Adrenal gland (tissue), 12 donors: ENCODE results near the gene ADCY2. TPM values are rescaled to one million over a fixed set of nuclear protein-coding genes. Genes with fewer than 3 reads are reported as not detected.

Experiments
- DNase-seq, 7 donors: peaks; one replicate each; pipeline ENCODE4 v3.0.0-alpha.2; 2019 to 2020
- H3K27ac ChIP-seq, 5 donors: fragments of 200-600 bp; sonication (generic) in 4 of 5; 1 replicate in 3 of 5; 2 replicates in 2 of 5; pipeline versions ENCODE4 v1.5.1 to v1.8.0; 2016 to 2020; ENCODE audit warnings: mild to moderate bottlenecking in 1 of 5
- H3K27me3 ChIP-seq: fragments of 200-600 bp; 2 replicates; pipeline ENCODE4 v1.8.0; 2021
- H3K36me3 ChIP-seq, 2 donors: fragments of 200-600 bp; replicated peaks in 1 of 2; 1 replicate in 1 of 2; 2 replicates in 1 of 2; pipeline versions ENCODE4 v1.5.1 to v1.8.0; 2018 to 2022
- H3K4me1 ChIP-seq, 2 donors: fragments of 200-600 bp; replicated peaks in 1 of 2; 1 replicate in 1 of 2; 2 replicates in 1 of 2; pipeline versions ENCODE4 v1.5.1 to v1.8.0; 2018 to 2021
- H3K4me3 ChIP-seq, 4 donors: fragments of 200-600 bp; sonication (generic) in 3 of 4; one replicate each; pipeline ENCODE4 v1.5.1; 2016 to 2018
- H3K9me3 ChIP-seq, 3 donors: fragments of 200-600 bp; sonication (generic) in 1 of 3; replicated peaks in 1 of 3; 1 replicate in 2 of 3; 2 replicates in 1 of 3; pipeline versions ENCODE4 v1.5.1 to v1.8.0; 2016 to 2021
- CTCF ChIP-seq, 6 experiments: fragments of 450-650 bp in 4 of 6; fragments of 200-600 bp in 2 of 6; sonication (generic) in 1 of 6; IDR thresholded peaks; 1 replicate in 5 of 6; 2 replicates in 1 of 6; pipeline versions ENCODE4 v1.5.1 to v1.8.0; 2016 to 2021; ENCODE audit warnings: antibody characterized with exemption in 6 of 6, mild to moderate bottlenecking in 2 of 6, moderate library complexity in 1 of 6
- POLR2A ChIP-seq, 2 donors: fragments of 450-650 bp; IDR thresholded peaks; one replicate each; pipeline ENCODE4 v1.6.1; 2017; ENCODE audit warnings: antibody characterized with exemption in 2 of 2, mild to moderate bottlenecking in 2 of 2, moderate library complexity in 1 of 2
- WGBS, 4 donors: extraction: QIAGEN DNeasy Blood & Tissue Kit in 2 of 4; methylation state at CpG; one replicate each; pipeline versions ENCODE4 v1.1.5 to v1.1.7; 2013 to 2017; 5-methylcytosine and 5-hydroxymethylcytosine counted together
- intact Hi-C, 2 donors: fragments of 100-400 bp; cut with DNase I; formaldehyde crosslinking; loops; one replicate each; pipeline versions ENCODE4 v1.14.1 to v1.15.0; 2022 to 2023
- polyA plus RNA-seq, 3 donors: library from polyadenylated mRNA; stranded (reverse); fragments of 200-250 nt in 2 of 3; fragments of 350-450 nt in 1 of 3; fragmentation: Illumina TruSeq in 1 of 3; extraction: RNeasy Lipid Tissue Mini Kit (QIAGEN cat#74804) in 1 of 3; gene quantifications; one replicate each; pipeline ENCODE4 v1.2.3, GENCODE V29; 2013 to 2014
- total RNA-seq, 9 donors: library from RNA; depleted of rRNA in 4 of 9; stranded (reverse); fragments of >200 nt in 4 of 9; fragments of 120-200 nt in 1 of 9; fragmentation: NEBNext Ultra II Directional in 1 of 9; extraction: Animal tissue kit (Norgen Biotek cat#: 25700) in 1 of 9; gene quantifications; one replicate each; pipeline versions ENCODE4 v1.1.0 to v1.2.4, GENCODE V29; 2013 to 2023
- donor health status: healthy with polysubstance abuse.
- donor health status: Bipolar disorder and iron deficiency.
- donor health status: DM: yes; HTN: yes; CAD: no.
- donor health status: DM: no; HTN: no; CAD: no.
- donor health status: DM: no; HTN: no; CAD: no.
- donor health status: DM: yes; HTN: yes; CAD: no.

The ADCY2 gene
- total and polyA plus RNA-seq, 12 donors, result 0.85 to 6.6 (median 2.3) TPM

GRCh38 chr5:7728076-7728475 lies 332.1 kb downstream of the ADCY2 start:
- Histone ChIP-seq H3K4me1 (no peaks in the 10 kb centered on the region), H3K4me3 (no peak overlapping the region), H3K27me3 (no peaks in the 10 kb centered on the region), H3K27ac (no peak overlapping the region), H3K9me3 (no peaks in the 10 kb centered on the region), H3K36me3 (no peaks in the 10 kb centered on the region)
- no peak for DNase-seq
- WGBS, 4 donors, result 63 to 76% (median 71%) methylated on average over 4 of the region's 4 CpGs
- TF ChIP-seq POLR2A (IDR thresholded peaks at IDR 0.05) (no peak), CTCF (IDR thresholded peaks at IDR 0.05) (no peak)
- intact Hi-C loops, result no loop called here

- WGBS, 4 donors, result 89 to 95% (median 89%) methylated on average over 5 of the region's 5 CpGs
These were observed 345.6 kb downstream of the ADCY2 start for GRCh38 chr5:7741415-7742065.

GRCh38 chr5:7742241-7742656 lies 346.3 kb downstream of the ADCY2 start:
- intact Hi-C loops, result no loop called here
- no peak for DNase-seq

More at GRCh38 chr5:7741415-7742065, 345.6 kb downstream of the ADCY2 start:
- no peak overlapping the region for H3K4me3 ChIP-seq
- H3K36me3 ChIP-seq, result no peaks in the 10 kb centered on the region
- no peaks in the 10 kb centered on the region for H3K4me1 ChIP-seq
- TF ChIP-seq POLR2A (IDR thresholded peaks at IDR 0.05) (no peak), CTCF (IDR thresholded peaks at IDR 0.05) (no peak)
- intact Hi-C loops, result no loop called here
- no peaks in the 10 kb centered on the region for H3K27me3 ChIP-seq
- H3K9me3 ChIP-seq, result peaks cover 0 to 7% (median 0%) of the 10 kb centered on the region in 3 donors
- H3K27ac ChIP-seq, result no peak overlapping the region
- DNase-seq, result no peak

More at GRCh38 chr5:7742241-7742656, 346.3 kb downstream of the ADCY2 start:
- Histone ChIP-seq H3K27me3 (no peaks in the 10 kb centered on the region), H3K27ac (no peak overlapping the region), H3K36me3 (no peaks in the 10 kb centered on the region), H3K4me3 (no peak overlapping the region), H3K9me3 (peaks cover 0 to 7% (median 0%) of the 10 kb centered on the region in 3 donors), H3K4me1 (no peaks in the 10 kb centered on the region)
- WGBS, 4 donors, result 72 to 82% (median 79%) methylated on average over 4 to 5 of the region's 5 CpGs
- TF ChIP-seq POLR2A (IDR thresholded peaks at IDR 0.05) (no peak), CTCF (IDR thresholded peaks at IDR 0.05) (no peak)
